Panc1 (cell line): Measurements from ENCODE around the gene ZFYVE21.

Source experiments
- POLR2AphosphoS5 ChIP-seq: IDR thresholded peaks from 2 replicates; pipeline ENCODE4 v1.6.1; 2012; ENCODE audit warnings: mild to moderate bottlenecking, low read depth, low read length, moderate library complexity
- SIN3A ChIP-seq: IDR thresholded peaks from 2 replicates; pipeline ENCODE4 v1.6.1; 2012; ENCODE audit warnings: low read depth, mild to moderate bottlenecking, low read length, moderate library complexity, borderline replicate concordance; ENCODE audit not compliant: insufficient read depth
- TCF7L2 ChIP-seq: IDR thresholded peaks from 2 replicates; pipeline ENCODE4 v1.6.1; 2011; ENCODE audit warnings: mild to moderate bottlenecking, low read depth, low read length, inconsistent platforms
- TF ChIP-seq, protein P1 (sequence below): fragments of 450-650 bp; IDR thresholded peaks from 2 replicates; pipeline ENCODE4 v1.5.1; 2017; ENCODE audit warnings: mild to moderate bottlenecking
- TF ChIP-seq, protein P2 (sequence below), 2 experiments: IDR thresholded peaks; 2 replicates each; pipeline ENCODE4 v1.6.1; 2011 to 2012; ENCODE audit warnings: low read depth in 2 of 2, control low read depth in 1 of 2, low read length in 1 of 2, mild to moderate bottlenecking in 1 of 2, moderate library complexity in 1 of 2; ENCODE audit not compliant: insufficient read depth in 1 of 2

DNA sequence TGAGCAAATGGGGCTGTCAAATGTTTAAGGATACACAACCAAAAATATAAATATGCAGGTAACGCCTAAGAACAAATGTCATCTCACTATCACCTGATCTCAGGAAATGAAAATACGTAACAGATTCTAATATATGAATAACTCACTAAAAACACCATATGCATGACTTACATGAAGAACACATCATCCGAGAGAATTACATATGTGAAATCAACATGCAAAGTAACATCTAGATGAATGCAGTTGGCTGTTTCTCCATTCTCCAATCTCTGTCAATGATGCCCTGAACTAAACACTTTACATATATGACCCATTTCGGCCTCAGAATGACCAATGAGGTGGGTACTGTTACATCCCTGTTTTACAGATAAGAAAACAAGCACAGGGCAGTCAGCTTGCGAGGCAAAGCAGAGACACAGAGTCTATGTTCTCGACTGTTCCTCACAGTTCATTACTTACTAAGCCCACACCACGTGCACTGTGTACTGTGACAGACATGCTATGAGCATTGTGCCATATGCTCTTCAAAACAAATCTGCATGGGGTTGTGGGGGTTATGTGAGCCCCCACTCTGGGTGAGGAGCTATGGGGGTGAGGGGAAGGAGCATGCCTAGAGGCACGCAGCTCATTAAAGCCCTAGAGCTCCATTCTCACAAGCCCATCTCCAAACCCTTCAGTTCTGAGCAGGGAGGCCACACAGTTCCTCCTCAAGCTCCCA lies 42.6 kb downstream of the ZFYVE21 start:
- TF ChIP-seq, protein P1, sequence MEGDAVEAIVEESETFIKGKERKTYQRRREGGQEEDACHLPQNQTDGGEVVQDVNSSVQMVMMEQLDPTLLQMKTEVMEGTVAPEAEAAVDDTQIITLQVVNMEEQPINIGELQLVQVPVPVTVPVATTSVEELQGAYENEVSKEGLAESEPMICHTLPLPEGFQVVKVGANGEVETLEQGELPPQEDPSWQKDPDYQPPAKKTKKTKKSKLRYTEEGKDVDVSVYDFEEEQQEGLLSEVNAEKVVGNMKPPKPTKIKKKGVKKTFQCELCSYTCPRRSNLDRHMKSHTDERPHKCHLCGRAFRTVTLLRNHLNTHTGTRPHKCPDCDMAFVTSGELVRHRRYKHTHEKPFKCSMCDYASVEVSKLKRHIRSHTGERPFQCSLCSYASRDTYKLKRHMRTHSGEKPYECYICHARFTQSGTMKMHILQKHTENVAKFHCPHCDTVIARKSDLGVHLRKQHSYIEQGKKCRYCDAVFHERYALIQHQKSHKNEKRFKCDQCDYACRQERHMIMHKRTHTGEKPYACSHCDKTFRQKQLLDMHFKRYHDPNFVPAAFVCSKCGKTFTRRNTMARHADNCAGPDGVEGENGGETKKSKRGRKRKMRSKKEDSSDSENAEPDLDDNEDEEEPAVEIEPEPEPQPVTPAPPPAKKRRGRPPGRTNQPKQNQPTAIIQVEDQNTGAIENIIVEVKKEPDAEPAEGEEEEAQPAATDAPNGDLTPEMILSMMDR, result no peak
- TF ChIP-seq, protein P2, sequence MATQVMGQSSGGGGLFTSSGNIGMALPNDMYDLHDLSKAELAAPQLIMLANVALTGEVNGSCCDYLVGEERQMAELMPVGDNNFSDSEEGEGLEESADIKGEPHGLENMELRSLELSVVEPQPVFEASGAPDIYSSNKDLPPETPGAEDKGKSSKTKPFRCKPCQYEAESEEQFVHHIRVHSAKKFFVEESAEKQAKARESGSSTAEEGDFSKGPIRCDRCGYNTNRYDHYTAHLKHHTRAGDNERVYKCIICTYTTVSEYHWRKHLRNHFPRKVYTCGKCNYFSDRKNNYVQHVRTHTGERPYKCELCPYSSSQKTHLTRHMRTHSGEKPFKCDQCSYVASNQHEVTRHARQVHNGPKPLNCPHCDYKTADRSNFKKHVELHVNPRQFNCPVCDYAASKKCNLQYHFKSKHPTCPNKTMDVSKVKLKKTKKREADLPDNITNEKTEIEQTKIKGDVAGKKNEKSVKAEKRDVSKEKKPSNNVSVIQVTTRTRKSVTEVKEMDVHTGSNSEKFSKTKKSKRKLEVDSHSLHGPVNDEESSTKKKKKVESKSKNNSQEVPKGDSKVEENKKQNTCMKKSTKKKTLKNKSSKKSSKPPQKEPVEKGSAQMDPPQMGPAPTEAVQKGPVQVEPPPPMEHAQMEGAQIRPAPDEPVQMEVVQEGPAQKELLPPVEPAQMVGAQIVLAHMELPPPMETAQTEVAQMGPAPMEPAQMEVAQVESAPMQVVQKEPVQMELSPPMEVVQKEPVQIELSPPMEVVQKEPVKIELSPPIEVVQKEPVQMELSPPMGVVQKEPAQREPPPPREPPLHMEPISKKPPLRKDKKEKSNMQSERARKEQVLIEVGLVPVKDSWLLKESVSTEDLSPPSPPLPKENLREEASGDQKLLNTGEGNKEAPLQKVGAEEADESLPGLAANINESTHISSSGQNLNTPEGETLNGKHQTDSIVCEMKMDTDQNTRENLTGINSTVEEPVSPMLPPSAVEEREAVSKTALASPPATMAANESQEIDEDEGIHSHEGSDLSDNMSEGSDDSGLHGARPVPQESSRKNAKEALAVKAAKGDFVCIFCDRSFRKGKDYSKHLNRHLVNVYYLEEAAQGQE (IDR thresholded peaks at IDR 0.05; ENCODE audit: insufficient read depth in 1 of 2, low read depth in 2 of 2, low read length in 1 of 2), result no peak
- no peak for TF ChIP-seq TCF7L2
- no peak for TF ChIP-seq POLR2AphosphoS5
- TF ChIP-seq SIN3A, result no peak
